Pancreas (tissue), 10 donors: ENCODE measurements around the gene TMEM37. TPM values are rescaled to one million over a fixed set of nuclear protein-coding genes. Genes with fewer than 3 reads are reported as not detected.

Experiments used
- ATAC-seq, 4 donors: fragments of 200-7000 bp; cut with Tn5 transposase; one replicate each; pipeline versions ENCODE4 v1.8.0 to v1.9.1; 2020; ENCODE audit warnings: mild to moderate bottlenecking in 4 of 4, moderate library complexity in 4 of 4
- DNase-seq, 6 donors: peaks; one replicate each; pipeline ENCODE4 v3.0.0-alpha.2; 2020
- FAIRE-seq: peaks from 2 replicates; lab custom pipeline; 2012; peaks lifted over from hg19 to GRCh38; lab: Jason Lieb, UNC
- H3K27ac ChIP-seq, 4 donors: fragments of 200-600 bp; sonication (generic); 1 replicate in 3 of 4; 2 replicates in 1 of 4; pipeline versions ENCODE4 v1.5.0 to v1.8.0; 2020
- H3K27me3 ChIP-seq, 4 donors: fragments of 200-600 bp; one replicate each; pipeline ENCODE4 v1.8.0; 2021
- H3K36me3 ChIP-seq, 3 donors: fragments of 200-600 bp; sonication (generic) in 1 of 3; one replicate each; pipeline versions ENCODE4 v1.5.0 to v1.8.0; 2020 to 2021
- H3K4me1 ChIP-seq, 3 donors: fragments of 200-600 bp; one replicate each; pipeline ENCODE4 v1.8.0; 2021
- H3K4me3 ChIP-seq, 4 donors: fragments of 200-600 bp; sonication (generic) in 2 of 4; one replicate each; pipeline versions ENCODE4 v1.5.0 to v1.8.0; 2020 to 2021
- H3K9me3 ChIP-seq, 4 donors: fragments of 200-600 bp; one replicate each; pipeline ENCODE4 v1.8.0; 2021
- WGBS, 2 donors: extraction: QIAGEN DNeasy Blood & Tissue Kit; methylation state at CpG; one replicate each; pipeline ENCODE4 v1.1.7; 2013; 5-methylcytosine and 5-hydroxymethylcytosine counted together
- intact Hi-C, 3 donors: fragments of 100-400 bp; cut with DNase I; formaldehyde crosslinking; loops; one replicate each; pipeline versions ENCODE4 v1.11.1 to v1.14.2; 2022
- polyA plus RNA-seq, 2 donors: library from polyadenylated mRNA; stranded (reverse); fragments of 200-250 nt; gene quantifications; one replicate each; pipeline ENCODE4 v1.2.3, GENCODE V29; 2013
- total RNA-seq, 6 donors: library from RNA; stranded (reverse); fragmentation: NEBNext Ultra II Directional in 4 of 6; extraction: Animal tissue kit (Norgen Biotek cat#: 25700) in 4 of 6; gene quantifications; one replicate each; pipeline versions ENCODE4 v1.2.1 to v1.2.4, GENCODE V29; 2021 to 2023
- TF ChIP-seq, protein P1 (sequence below), 4 donors: fragments of 200-600 bp; sonication (generic) in 3 of 4; IDR thresholded peaks; one replicate each; pipeline versions ENCODE4 v1.5.0 to v1.8.0; 2021; ENCODE audit warnings: antibody characterized with exemption in 4 of 4
- donor health status: healthy with polysubstance abuse.
- donor health status: DM: no; HTN: no; CAD: no; lungs with moderate emphysema.
- donor health status: DM: no; HTN: no; CAD: no.
- donor health status: control.
- donor health status: control.
- donor health status: Bipolar disorder and iron deficiency.
- donor health status: DM: yes; HTN: yes; CAD: no.
- donor health status: DM: no; HTN: no; CAD: no.
- donor health status: DM: no; HTN: no; CAD: no.
- donor health status: DM: yes; HTN: yes; CAD: no.

The TMEM37 gene
- total and polyA plus RNA-seq, 8 donors, result 5.2 to 25.3 (median 10.3) TPM

DNA sequence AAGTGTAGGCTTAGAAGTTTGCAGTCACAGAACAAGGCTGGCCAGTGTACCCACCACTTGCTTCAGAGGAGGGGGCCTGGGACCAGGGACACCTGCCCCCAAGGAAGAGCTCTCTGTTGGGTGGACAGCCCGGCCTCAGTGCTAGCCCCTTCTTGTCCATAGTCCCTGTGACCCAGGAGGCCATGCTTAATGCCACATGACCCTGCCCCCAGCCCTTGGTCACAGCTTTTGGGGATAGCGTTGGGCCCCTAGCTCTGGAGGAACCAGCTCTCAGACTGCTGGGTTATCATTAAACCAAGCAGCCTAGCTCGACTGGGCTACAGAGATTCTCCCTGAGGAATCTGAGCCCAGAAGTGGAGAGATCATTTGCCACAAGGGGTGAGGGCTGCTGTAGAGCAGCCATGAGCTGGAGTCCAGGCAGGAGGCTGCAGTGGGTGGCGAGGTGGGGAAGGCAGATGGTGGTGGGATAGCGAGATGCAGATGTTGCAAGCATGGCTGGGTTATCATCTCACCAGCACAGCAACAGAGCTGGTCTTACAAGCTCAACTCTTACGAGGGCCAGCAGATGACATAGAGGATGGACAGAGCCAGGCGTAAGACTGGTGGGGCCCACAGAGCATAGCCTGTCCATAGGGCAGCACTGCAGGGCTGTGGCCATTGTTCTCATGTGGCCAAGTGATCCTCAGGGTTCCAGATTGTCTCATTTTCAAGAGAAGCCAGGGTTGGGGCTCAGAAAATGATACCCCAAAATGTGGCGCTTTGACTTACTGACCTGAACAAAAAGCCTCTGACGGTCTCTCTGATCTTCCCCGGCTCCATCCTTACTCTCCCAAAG, 7.2 kb upstream of the TMEM37 start:
- no peak for FAIRE-seq
- intact Hi-C loops, result no loop called here
- TF ChIP-seq, protein P1, sequence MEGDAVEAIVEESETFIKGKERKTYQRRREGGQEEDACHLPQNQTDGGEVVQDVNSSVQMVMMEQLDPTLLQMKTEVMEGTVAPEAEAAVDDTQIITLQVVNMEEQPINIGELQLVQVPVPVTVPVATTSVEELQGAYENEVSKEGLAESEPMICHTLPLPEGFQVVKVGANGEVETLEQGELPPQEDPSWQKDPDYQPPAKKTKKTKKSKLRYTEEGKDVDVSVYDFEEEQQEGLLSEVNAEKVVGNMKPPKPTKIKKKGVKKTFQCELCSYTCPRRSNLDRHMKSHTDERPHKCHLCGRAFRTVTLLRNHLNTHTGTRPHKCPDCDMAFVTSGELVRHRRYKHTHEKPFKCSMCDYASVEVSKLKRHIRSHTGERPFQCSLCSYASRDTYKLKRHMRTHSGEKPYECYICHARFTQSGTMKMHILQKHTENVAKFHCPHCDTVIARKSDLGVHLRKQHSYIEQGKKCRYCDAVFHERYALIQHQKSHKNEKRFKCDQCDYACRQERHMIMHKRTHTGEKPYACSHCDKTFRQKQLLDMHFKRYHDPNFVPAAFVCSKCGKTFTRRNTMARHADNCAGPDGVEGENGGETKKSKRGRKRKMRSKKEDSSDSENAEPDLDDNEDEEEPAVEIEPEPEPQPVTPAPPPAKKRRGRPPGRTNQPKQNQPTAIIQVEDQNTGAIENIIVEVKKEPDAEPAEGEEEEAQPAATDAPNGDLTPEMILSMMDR (IDR thresholded peaks at IDR 0.05), result no peak
- Histone ChIP-seq H3K4me3 (no peak overlapping the region), H3K9me3 (no peaks in the 10 kb centered on the region), H3K27me3 (no peaks in the 10 kb centered on the region), H3K27ac (no peak overlapping the region), H3K36me3 (no peaks in the 10 kb centered on the region), H3K4me1 (peaks cover 12 to 24% (median 18%) of the 10 kb centered on the region in 3 donors)
- no peak for ATAC-seq
- 91 to 95% methylated on average over 10 of the region's 10 CpGs for WGBS, 2 donors
- DNase-seq, result no peak

DNA sequence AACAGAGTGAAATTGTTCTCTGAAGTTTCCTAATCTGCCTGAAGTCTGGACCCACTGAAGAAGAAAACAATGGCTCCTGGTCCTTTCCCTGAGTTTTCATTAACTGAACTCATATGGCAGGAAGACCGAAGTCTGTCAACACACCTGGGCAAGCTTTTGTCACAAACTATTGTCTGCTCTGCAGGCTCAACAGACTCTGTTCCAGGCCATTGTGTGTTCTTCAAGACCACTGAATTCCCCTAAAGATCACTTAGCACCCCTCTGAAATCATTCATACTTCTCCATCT, 6.6 kb upstream of the TMEM37 start:
- Histone ChIP-seq H3K27me3 (no peaks in the 10 kb centered on the region), H3K4me1 (peaks cover 12 to 18% (median 18%) of the 10 kb centered on the region in 3 donors), H3K27ac (no peak overlapping the region), H3K4me3 (no peak overlapping the region), H3K36me3 (no peaks in the 10 kb centered on the region), H3K9me3 (no peaks in the 10 kb centered on the region)
- TF ChIP-seq, protein P1 (IDR thresholded peaks at IDR 0.05), result no peak
- WGBS, 2 donors, result 92 to 93% methylated on average over 1 of the region's 1 CpG
- ATAC-seq (no peak), DNase-seq (no peak), FAIRE-seq (no peak)
- intact Hi-C loops, result no loop called here

DNA sequence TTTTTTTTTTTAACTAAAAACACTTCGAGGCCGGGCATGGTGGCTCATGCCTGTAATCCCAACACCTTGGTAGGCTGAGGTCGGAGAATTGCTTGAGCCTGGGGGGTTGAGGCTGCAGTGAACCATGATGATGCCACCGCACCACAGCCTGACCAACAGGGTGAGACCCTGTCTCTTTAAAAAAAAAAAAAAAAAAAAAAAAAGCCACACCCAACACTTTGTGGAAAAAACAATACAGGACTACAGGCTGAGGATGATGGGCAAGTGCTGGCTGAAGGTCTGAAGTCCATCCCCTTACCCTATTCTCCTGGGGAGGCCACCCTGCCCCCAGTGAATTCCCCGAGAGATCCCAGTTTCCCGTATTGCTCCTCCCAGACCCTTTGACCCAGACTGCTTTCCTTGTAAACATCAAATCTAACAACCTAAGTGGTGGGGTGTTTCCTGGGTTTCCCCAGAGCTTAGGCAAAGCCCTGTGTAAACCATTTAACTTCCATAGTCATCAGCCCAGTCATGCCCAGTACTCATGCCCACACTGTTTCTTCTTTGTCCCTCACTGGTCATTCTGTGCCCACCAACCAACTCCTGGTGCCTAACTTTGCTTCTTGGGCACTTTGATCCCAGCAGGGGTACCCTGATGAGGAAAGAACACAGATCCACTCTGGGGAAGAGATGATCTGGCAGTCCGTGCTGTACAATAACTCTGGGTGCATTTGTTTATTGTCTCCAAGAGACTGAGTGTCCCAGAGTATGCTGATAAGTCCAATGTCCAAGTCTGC, 5.8 kb upstream of the TMEM37 start:
- H3K9me3 ChIP-seq, result no peaks in the 10 kb centered on the region
- H3K36me3 ChIP-seq, result no peaks in the 10 kb centered on the region
- FAIRE-seq, result no peak
- ATAC-seq, result peak in 3 of 4 donors; percentile 18 to 32 (median 21)
- H3K27ac ChIP-seq, result peak overlapping the region in 1 of 4 donors; percentile 63
- peaks cover 11 to 13% (median 11%) of the 10 kb centered on the region in 3 donors for H3K4me1 ChIP-seq
- intact Hi-C loops, result no loop called here
- TF ChIP-seq, protein P1 (IDR thresholded peaks at IDR 0.05), result no peak
- no peak for DNase-seq
- WGBS, 2 donors, result 84 to 86% methylated on average over 7 of the region's 7 CpGs
- no peak overlapping the region for H3K4me3 ChIP-seq
- no peaks in the 10 kb centered on the region for H3K27me3 ChIP-seq

DNA sequence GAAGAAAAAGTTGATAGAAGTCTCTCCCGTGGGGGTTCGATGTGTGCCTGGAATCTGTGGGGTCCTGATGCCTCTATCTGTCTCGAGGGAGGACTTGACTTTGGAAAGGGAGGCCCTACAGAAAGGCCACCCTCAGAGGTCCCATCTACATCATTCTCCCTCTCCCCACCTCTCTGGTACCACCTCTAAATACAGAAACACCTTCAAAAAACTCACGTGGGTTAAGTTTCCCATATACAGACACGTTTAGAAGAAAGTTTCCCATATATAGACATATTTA, 5.3 kb upstream of the TMEM37 start:
- Histone ChIP-seq H3K36me3 (no peaks in the 10 kb centered on the region), H3K4me1 (peaks cover 8 to 12% (median 10%) of the 10 kb centered on the region in 3 donors), H3K9me3 (no peaks in the 10 kb centered on the region), H3K27ac (peak overlapping the region in 1 of 4 donors; percentile 63), H3K27me3 (no peaks in the 10 kb centered on the region), H3K4me3 (no peak overlapping the region)
- no peak for FAIRE-seq
- no peak for DNase-seq
- TF ChIP-seq, protein P1 (IDR thresholded peaks at IDR 0.05), result no peak
- intact Hi-C loops, result no loop called here
- 51 to 58% methylated on average over 5 of the region's 5 CpGs for WGBS, 2 donors
- no peak for ATAC-seq
